IPS-NIHi7 (cell line): Measurements from ENCODE around the gene USP47.
"Not testable (repeated sequence)": the region's sequence is repeated elsewhere in the genome, so short reads cannot be mapped to it uniquely, and the experiment has no call there.

Experiments used
- DNase-seq: peaks from one replicate; pipeline ENCODE4 v3.0.0; 2012; ENCODE audit warnings: mixed read lengths; ENCODE audit errors: extremely low spot score

USP47 gene

GRCh38 chr11:11827272-11827671 is 14.5 kb upstream of the USP47 start:
- no peak for DNase-seq

- DNase-seq = not testable (repeated sequence)
Observed at GRCh38 chr11:11831406-11831805, 10.4 kb upstream of the USP47 start.

- no peak for DNase-seq
Observed at GRCh38 chr11:11836676-11837231, 5.0 kb upstream of the USP47 start.

- no peak for DNase-seq
Observed at GRCh38 chr11:11839718-11840117, 2.1 kb upstream of the USP47 start.

GRCh38 chr11:11841116-11841722 is 553 bp upstream of the USP47 start:
- peak; percentile 48 for DNase-seq

GRCh38 chr11:11842421-11843008 is 743 bp downstream of the USP47 start:
- DNase-seq = peak; percentile 46

GRCh38 chr11:11843211-11843621 is 1.4 kb downstream of the USP47 start:
- no peak for DNase-seq

- no peak for DNase-seq
Observed at GRCh38 chr11:11843642-11844041, 1.9 kb downstream of the USP47 start.

GRCh38 chr11:11844272-11844671 is 2.5 kb downstream of the USP47 start:
- no peak for DNase-seq

GRCh38 chr11:11845071-11845470 is 3.3 kb downstream of the USP47 start:
- DNase-seq = no peak

- DNase-seq = no peak
Observed at GRCh38 chr11:11845551-11845950, 3.8 kb downstream of the USP47 start.

GRCh38 chr11:11847082-11847481 is 5.3 kb downstream of the USP47 start:
- DNase-seq = no peak

- peak; percentile 48 for DNase-seq
Observed at GRCh38 chr11:11848891-11849746, 7.3 kb downstream of the USP47 start.

- no peak for DNase-seq
Observed at GRCh38 chr11:11850668-11851067, 8.9 kb downstream of the USP47 start.

- no peak for DNase-seq
Observed at GRCh38 chr11:11856638-11857037, 14.9 kb downstream of the USP47 start.

- no peak for DNase-seq
Observed at GRCh38 chr11:11857769-11858168, 16.0 kb downstream of the USP47 start.

- DNase-seq = no peak
Observed at GRCh38 chr11:11858676-11859075, 16.9 kb downstream of the USP47 start.

GRCh38 chr11:11860103-11860979 is 18.6 kb downstream of the USP47 start:
- no peak for DNase-seq

GRCh38 chr11:11862999-11863398 is 21.2 kb downstream of the USP47 start:
- DNase-seq = no peak

GRCh38 chr11:11864332-11864731 is 22.6 kb downstream of the USP47 start:
- no peak for DNase-seq

GRCh38 chr11:11864803-11865202 is 23.0 kb downstream of the USP47 start:
- no peak for DNase-seq

GRCh38 chr11:11865449-11865848 is 23.7 kb downstream of the USP47 start:
- no peak for DNase-seq
